Measurements from ENCODE around the gene CSPG5. TPM values are rescaled to one million over a fixed set of nuclear protein-coding genes. Genes with fewer than 3 reads are reported as not detected.

CSPG5 gene
- total RNA-seq, 1 experiment from 2014 or later, result 3.8 TPM

- Histone ChIP-seq H2AFZ (ENCODE audit: low read depth, low read length, poor library complexity, severe bottlenecking) (no peak overlapping the region), H3K27ac (ENCODE audit: low read depth, low read length) (no peak overlapping the region), H3K9ac (ENCODE audit: low read length) (no peak overlapping the region), H3K4me1 (ENCODE audit: control insufficient read depth in 1 of 2, insufficient read depth in 2 of 2, low read length in 2 of 2) (no peaks in the 10 kb centered on the region), H3K9me2 (ENCODE audit: insufficient read depth) (no peaks in the 10 kb centered on the region), H3K9me3 (ENCODE audit: control insufficient read depth in 1 of 2, insufficient read depth in 1 of 2, low read depth in 1 of 2, low read length in 2 of 2) (no peaks in the 10 kb centered on the region), H3K27me3 (ENCODE audit: insufficient read depth, low read length) (no peaks in the 10 kb centered on the region), H3K4me3 (replicated peaks in 1 of 2; ENCODE audit: low read depth in 1 of 2, low read length in 2 of 2) (no peak overlapping the region), H3K79me2 (ENCODE audit: insufficient read depth, low read length) (no peaks in the 10 kb centered on the region), H4K20me1 (ENCODE audit: insufficient read depth) (no peaks in the 10 kb centered on the region), H3K4me2 (ENCODE audit: low read length) (no peak overlapping the region), H3K36me3 (ENCODE audit: control insufficient read depth in 1 of 2, insufficient read depth in 2 of 2, low read length in 2 of 2) (no peaks in the 10 kb centered on the region)
- POLR2A ChIA-PET, result no interaction called here
- CTCF ChIA-PET, result no interaction called here
- TF ChIP-seq ZFX (IDR thresholded peaks at IDR 0.05), result no peak
- RAD21 ChIA-PET (ENCODE audit: low non-redundant PET in 1 of 2, low total read pairs in 2 of 2, uncharacterized antibody in 2 of 2, unreplicated experiment in 2 of 2), result no interaction called here
- intact Hi-C loops (cut with micrococcal nuclease), result no loop called here
- no TSS peak for BruUV-seq (replicated peaks)
- DNase-seq (ENCODE audit: low read depth, low spot score) (no peak), ATAC-seq (no peak)
Measured at GRCh38 chr3:47566667-47567066, 12.0 kb downstream of the CSPG5 start.

GRCh38 chr3:47565734-47566550 lies 12.7 kb downstream of the CSPG5 start:
- no TSS peak for BruUV-seq (replicated peaks)
- intact Hi-C loops (cut with micrococcal nuclease), result no loop called here
- RAD21 ChIA-PET (ENCODE audit: low non-redundant PET in 1 of 2, low total read pairs in 2 of 2, uncharacterized antibody in 2 of 2, unreplicated experiment in 2 of 2), result no interaction called here
- Histone ChIP-seq H3K9ac (ENCODE audit: low read length) (no peak overlapping the region), H3K4me1 (ENCODE audit: control insufficient read depth in 1 of 2, insufficient read depth in 2 of 2, low read length in 2 of 2) (no peaks in the 10 kb centered on the region), H3K4me2 (ENCODE audit: low read length) (no peak overlapping the region), H3K36me3 (ENCODE audit: control insufficient read depth in 1 of 2, insufficient read depth in 2 of 2, low read length in 2 of 2) (no peaks in the 10 kb centered on the region), H3K27ac (ENCODE audit: low read depth, low read length) (no peak overlapping the region), H3K9me2 (ENCODE audit: insufficient read depth) (no peaks in the 10 kb centered on the region), H3K4me3 (replicated peaks in 1 of 2; ENCODE audit: low read depth in 1 of 2, low read length in 2 of 2) (no peak overlapping the region), H4K20me1 (ENCODE audit: insufficient read depth) (no peaks in the 10 kb centered on the region), H2AFZ (ENCODE audit: low read depth, low read length, poor library complexity, severe bottlenecking) (no peak overlapping the region), H3K79me2 (ENCODE audit: insufficient read depth, low read length) (no peaks in the 10 kb centered on the region), H3K9me3 (ENCODE audit: control insufficient read depth in 1 of 2, insufficient read depth in 1 of 2, low read depth in 1 of 2, low read length in 2 of 2) (no peaks in the 10 kb centered on the region), H3K27me3 (ENCODE audit: insufficient read depth, low read length) (no peaks in the 10 kb centered on the region)
- no peak for ATAC-seq
- POLR2A ChIA-PET, result no interaction called here
- CTCF ChIA-PET, result no interaction called here
- DNase-seq (ENCODE audit: low read depth, low spot score), result no peak
- TF ChIP-seq YY1 (IDR thresholded peaks at IDR 0.05; ENCODE audit: extremely low read depth, insufficient replicate concordance, low read depth, low read length), result no peak
- TF ChIP-seq ATF3 (IDR thresholded peaks at IDR 0.05), result no peak
- no peak for TF ChIP-seq CEBPB (IDR thresholded peaks at IDR 0.05; ENCODE audit: low read depth)
- TF ChIP-seq ELF1 (IDR thresholded peaks at IDR 0.05; ENCODE audit: borderline replicate concordance, low read depth), result no peak
- no peak for TF ChIP-seq EGR1 (IDR thresholded peaks at IDR 0.05; ENCODE audit: low read depth)
- no peak for TF ChIP-seq EZH2 (IDR thresholded peaks at IDR 0.05)

Data from HCT116 (cell line).